Thoracic aorta (tissue), 2 donors: ENCODE results near the gene GNG4. TPM values are rescaled to one million over a fixed set of nuclear protein-coding genes. Genes with fewer than 3 reads are reported as not detected.

Experiments
- ATAC-seq: fragments of 150-250 bp; one replicate; pipeline ENCODE4 v1.8.0; 2017; ENCODE audit warnings: low read depth; ENCODE audit not compliant: insufficient number of reproducible peaks, low FRiP score
- DNase-seq: peaks from one replicate; pipeline ENCODE4 v3.0.0-alpha.2; 2020; ENCODE audit warnings: low spot score
- H3K27ac ChIP-seq, 2 donors: fragments of 200-600 bp; sonication (generic); 1 replicate in 1 of 2; 2 replicates in 1 of 2; pipeline ENCODE4 v1.5.1; 2016; ENCODE audit warnings: mild to moderate bottlenecking in 2 of 2, moderate library complexity in 2 of 2
- H3K27me3 ChIP-seq: fragments of 200-600 bp; sonication (generic); replicated peaks from 2 replicates; pipeline ENCODE4 v1.6.0; 2016; ENCODE audit warnings: mild to moderate bottlenecking; ENCODE audit not compliant: insufficient read depth
- H3K36me3 ChIP-seq: fragments of 200-600 bp; sonication (generic); one replicate; pipeline ENCODE4 v1.5.1; 2016
- H3K4me1 ChIP-seq, 2 donors: fragments of 200-600 bp; sonication (generic); 1 replicate in 1 of 2; 2 replicates in 1 of 2; pipeline versions ENCODE4 v1.5.1 to v1.6.0; 2016; ENCODE audit warnings: low read depth in 2 of 2, mild to moderate bottlenecking in 1 of 2; ENCODE audit not compliant: control insufficient read depth in 1 of 2
- H3K4me3 ChIP-seq: fragments of 200-600 bp; sonication (generic); 2 replicates; pipeline ENCODE4 v1.5.1; 2016; ENCODE audit warnings: mild to moderate bottlenecking
- H3K9me3 ChIP-seq: fragments of 200-600 bp; sonication (generic); 2 replicates; pipeline ENCODE4 v1.5.1; 2016
- total RNA-seq, 2 donors: library from RNA; depleted of rRNA; stranded (reverse); fragments of >200 nt; gene quantifications; one replicate each; pipeline versions ENCODE4 v1.1.0 to v1.2.3, GENCODE V29; 2016
- TF ChIP-seq, protein P1 (sequence below): fragments of 200-600 bp; sonication (generic); IDR thresholded peaks from one replicate; pipeline ENCODE4 v1.5.1; 2019; ENCODE audit warnings: antibody characterized with exemption

GNG4 gene
- total RNA-seq, 2 donors from 2014 or later: 0.28 TPM; not detected in 1

DNA sequence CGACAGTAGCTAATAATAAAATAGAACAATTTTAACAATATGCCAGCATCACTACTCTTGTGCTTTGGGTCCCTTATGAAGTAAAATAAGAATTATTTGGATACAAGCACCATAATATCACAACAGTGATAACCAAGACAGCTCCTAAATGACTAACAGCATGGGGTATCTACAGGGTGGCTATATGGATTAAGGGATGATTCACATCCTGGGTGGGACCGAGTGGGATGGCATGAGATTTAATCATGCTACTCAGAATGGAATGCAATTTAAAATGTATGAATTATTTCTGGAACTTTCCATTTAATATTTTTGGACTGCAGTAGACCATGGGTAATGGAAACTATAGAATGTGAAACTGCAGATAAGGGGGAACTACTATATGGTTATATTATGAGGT lies 117.2 kb downstream of the GNG4 start:
- TF ChIP-seq, protein P1, sequence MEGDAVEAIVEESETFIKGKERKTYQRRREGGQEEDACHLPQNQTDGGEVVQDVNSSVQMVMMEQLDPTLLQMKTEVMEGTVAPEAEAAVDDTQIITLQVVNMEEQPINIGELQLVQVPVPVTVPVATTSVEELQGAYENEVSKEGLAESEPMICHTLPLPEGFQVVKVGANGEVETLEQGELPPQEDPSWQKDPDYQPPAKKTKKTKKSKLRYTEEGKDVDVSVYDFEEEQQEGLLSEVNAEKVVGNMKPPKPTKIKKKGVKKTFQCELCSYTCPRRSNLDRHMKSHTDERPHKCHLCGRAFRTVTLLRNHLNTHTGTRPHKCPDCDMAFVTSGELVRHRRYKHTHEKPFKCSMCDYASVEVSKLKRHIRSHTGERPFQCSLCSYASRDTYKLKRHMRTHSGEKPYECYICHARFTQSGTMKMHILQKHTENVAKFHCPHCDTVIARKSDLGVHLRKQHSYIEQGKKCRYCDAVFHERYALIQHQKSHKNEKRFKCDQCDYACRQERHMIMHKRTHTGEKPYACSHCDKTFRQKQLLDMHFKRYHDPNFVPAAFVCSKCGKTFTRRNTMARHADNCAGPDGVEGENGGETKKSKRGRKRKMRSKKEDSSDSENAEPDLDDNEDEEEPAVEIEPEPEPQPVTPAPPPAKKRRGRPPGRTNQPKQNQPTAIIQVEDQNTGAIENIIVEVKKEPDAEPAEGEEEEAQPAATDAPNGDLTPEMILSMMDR: no peak
- Histone ChIP-seq H3K27me3 (no peaks in the 10 kb centered on the region), H3K4me1 (no peaks in the 10 kb centered on the region), H3K4me3 (no peak overlapping the region), H3K36me3 (no peaks in the 10 kb centered on the region), H3K9me3 (no peaks in the 10 kb centered on the region), H3K27ac (no peak overlapping the region)
- DNase-seq (no peak), ATAC-seq (no peak)

DNA sequence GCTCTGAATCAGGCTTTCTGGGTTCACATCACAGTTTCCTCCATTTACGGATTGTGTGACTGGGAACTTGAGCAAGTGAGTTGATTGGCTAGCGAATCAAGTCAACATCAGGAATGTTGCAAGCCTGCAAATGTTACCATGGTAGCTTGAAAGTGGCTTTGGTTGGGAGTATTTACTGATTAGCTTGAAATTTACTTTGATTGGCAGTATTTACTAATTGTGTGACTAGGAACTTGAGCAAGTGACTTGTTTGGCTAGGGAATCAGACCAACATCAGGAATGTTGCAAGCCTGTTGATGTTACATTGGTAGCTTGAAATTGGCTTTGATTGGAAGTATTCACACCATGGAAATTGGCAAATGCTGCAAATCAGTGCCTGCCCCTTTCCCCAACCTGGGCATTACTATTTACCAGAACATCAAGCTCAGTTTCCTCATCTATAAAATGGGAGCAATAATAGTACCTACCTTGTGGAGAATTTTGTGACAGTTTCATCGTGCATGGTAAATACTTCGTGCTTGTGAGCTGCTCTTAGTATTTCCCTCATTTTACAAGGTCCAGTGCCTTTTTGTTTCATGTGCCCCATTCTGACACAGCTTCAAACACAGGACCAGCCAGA lies 122.3 kb downstream of the GNG4 start:
- no peak overlapping the region for H3K4me3 ChIP-seq
- ATAC-seq: no peak
- no peak overlapping the region for H3K27ac ChIP-seq
- H3K4me1 ChIP-seq: no peaks in the 10 kb centered on the region
- DNase-seq: no peak
- H3K9me3 ChIP-seq: no peaks in the 10 kb centered on the region
- TF ChIP-seq, protein P1: no peak
- no peaks in the 10 kb centered on the region for H3K36me3 ChIP-seq
- no peaks in the 10 kb centered on the region for H3K27me3 ChIP-seq

DNA sequence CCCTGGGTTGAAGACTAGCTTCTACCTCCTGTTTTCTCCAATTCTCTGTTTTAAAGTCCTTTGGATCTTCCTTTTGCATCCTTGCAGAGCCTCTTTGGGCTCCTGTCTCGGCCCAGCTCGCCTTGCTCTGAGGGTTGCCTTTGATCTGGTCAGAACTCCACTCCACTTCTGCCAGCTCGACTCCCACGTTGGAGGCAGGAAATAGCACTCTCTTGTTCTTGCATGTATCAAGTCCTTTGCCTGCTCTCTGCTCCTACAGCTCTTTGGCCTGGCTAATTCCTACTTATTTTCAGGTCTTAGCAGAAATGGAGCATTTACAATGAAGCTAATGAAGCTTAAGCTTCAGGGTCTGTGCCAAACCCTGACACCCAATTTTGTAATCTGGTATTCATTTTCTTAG lies 124.3 kb downstream of the GNG4 start:
- Histone ChIP-seq H3K36me3 (no peaks in the 10 kb centered on the region), H3K4me3 (no peak overlapping the region), H3K27ac (no peak overlapping the region), H3K27me3 (no peaks in the 10 kb centered on the region), H3K4me1 (no peaks in the 10 kb centered on the region), H3K9me3 (no peaks in the 10 kb centered on the region)
- TF ChIP-seq, protein P1: no peak
- ATAC-seq (no peak), DNase-seq (no peak)

DNA sequence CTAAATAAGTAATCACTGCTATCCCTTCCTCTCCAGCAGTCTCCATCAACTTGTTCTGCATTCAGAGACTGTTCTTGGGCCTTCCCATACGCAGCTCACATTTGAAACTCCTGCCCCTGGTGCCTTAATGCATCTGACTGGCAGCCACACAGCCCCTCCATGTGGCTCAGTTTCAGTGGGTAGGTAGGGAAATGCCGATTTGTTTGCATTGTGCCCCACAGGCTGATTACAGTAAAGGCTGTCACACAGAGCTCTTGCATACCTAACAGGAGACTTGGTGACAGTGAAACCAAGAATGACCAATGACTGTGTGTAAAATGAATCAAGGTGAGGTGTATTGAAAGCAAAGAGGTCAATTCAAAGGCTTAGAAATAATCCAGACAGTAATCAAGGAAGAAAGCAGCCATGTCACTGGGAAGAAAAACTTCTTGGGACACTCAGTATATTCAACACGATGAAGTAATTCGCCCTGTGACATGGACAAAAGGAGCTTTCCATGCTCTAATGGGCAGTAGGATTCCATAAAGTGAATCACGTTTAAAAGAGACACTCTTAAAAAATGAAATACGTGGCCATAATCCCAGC lies 132.6 kb downstream of the GNG4 start:
- no peaks in the 10 kb centered on the region for H3K36me3 ChIP-seq
- H3K27me3 ChIP-seq: no peaks in the 10 kb centered on the region
- TF ChIP-seq, protein P1: no peak
- no peaks in the 10 kb centered on the region for H3K4me1 ChIP-seq
- H3K9me3 ChIP-seq: no peaks in the 10 kb centered on the region
- DNase-seq (no peak), ATAC-seq (no peak)
- H3K4me3 ChIP-seq: no peak overlapping the region
- no peak overlapping the region for H3K27ac ChIP-seq

DNA sequence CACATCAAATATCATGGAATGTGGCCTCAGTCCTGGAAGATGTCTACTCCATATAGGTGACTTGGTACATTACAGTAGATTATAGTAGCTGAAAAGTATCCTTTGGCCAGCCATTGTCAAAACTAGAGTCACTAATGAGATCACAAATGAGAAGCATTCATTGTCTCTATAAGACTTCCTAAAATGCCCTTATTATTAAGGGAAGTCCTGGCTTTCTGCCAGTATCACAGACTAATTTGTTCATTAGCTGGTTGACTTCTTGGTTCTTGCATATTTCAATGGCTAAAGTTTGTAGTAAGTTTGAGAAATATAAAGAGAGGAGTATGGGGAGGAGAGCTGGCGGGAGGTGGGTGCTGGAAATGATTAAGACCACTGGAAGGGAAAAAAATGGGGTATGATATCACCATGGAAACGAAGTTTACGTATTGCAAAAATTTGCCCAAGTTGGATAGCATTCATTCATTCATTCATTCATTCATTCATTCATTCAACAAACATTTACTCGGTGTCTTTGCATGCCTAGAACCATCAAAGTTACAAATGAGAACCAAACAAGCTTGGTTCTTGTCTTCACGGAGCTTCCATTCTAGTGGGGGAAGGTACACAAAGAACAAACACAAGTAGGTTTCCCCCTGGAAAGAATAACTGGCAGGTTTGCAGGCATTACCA lies 133.6 kb downstream of the GNG4 start:
- DNase-seq: no peak
- TF ChIP-seq, protein P1: no peak
- ATAC-seq: no peak
- Histone ChIP-seq H3K36me3 (no peaks in the 10 kb centered on the region), H3K4me3 (no peak overlapping the region), H3K27ac (no peak overlapping the region), H3K4me1 (no peaks in the 10 kb centered on the region), H3K27me3 (no peaks in the 10 kb centered on the region), H3K9me3 (no peaks in the 10 kb centered on the region)
